HUDEP-2 (cell line): ENCODE data around the gene BTN2A1.

Source experiments
- DNase-seq, 76 experiments: peaks; one replicate each; lab custom pipeline; 2025; ENCODE audit not compliant: unreplicated experiment in 76 of 76; lab: John Stamatoyannopoulos, UW

The BTN2A1 gene

GRCh38 chr6:26487466-26487865 is 29.7 kb downstream of the BTN2A1 start:
- DNase-seq: no peak

GRCh38 chr6:26489996-26490964 is 32.5 kb downstream of the BTN2A1 start:
- no peak for DNase-seq

GRCh38 chr6:26491604-26492003 is 33.8 kb downstream of the BTN2A1 start:
- DNase-seq: no peak

GRCh38 chr6:26493258-26493657 is 35.5 kb downstream of the BTN2A1 start:
- DNase-seq: peak in 30 of 76 experiments; percentile 14 to 81 (median 48)

- DNase-seq: no peak
Observed at GRCh38 chr6:26494117-26494516, 36.4 kb downstream of the BTN2A1 start.

GRCh38 chr6:26495281-26495680 is 37.5 kb downstream of the BTN2A1 start:
- no peak for DNase-seq

GRCh38 chr6:26497610-26498009 is 39.9 kb downstream of the BTN2A1 start:
- DNase-seq: no peak

GRCh38 chr6:26500102-26500501 is 42.3 kb downstream of the BTN2A1 start, which contains the start of gene BTN1A1:
Gene BTN1A1 (plus strand): TSS chr6:26500303. CDS start chr6:26501287, 984 bp downstream.
- no peak for DNase-seq

GRCh38 chr6:26501482-26501986 is 43.8 kb downstream of the BTN2A1 start:
- DNase-seq: peak in 2 of 76 experiments; percentile 23 to 25

- DNase-seq: no peak
Observed at GRCh38 chr6:26502165-26502564, 44.4 kb downstream of the BTN2A1 start.

- no peak for DNase-seq
Observed at GRCh38 chr6:26502626-26503025, 44.9 kb downstream of the BTN2A1 start.

GRCh38 chr6:26507658-26508057 is 49.9 kb downstream of the BTN2A1 start:
- no peak for DNase-seq

GRCh38 chr6:26511033-26511432 is 53.3 kb downstream of the BTN2A1 start:
- peak in 2 of 76 experiments; percentile 10 to 30 for DNase-seq

- no peak for DNase-seq
Observed at GRCh38 chr6:26514984-26515383, 57.2 kb downstream of the BTN2A1 start.

- no peak for DNase-seq
Observed at GRCh38 chr6:26516481-26517427, 59.0 kb downstream of the BTN2A1 start.
